CD14-positive monocyte (primary cell): ENCODE measurements around the gene SEC63. TPM values are rescaled to one million over a fixed set of nuclear protein-coding genes. Genes with fewer than 3 reads are reported as not detected.
"Not testable (repeated sequence)": the region's sequence is repeated elsewhere in the genome, so short reads cannot be mapped to it uniquely, and the experiment has no call there.

Experiments used
- DNase-seq, 3 donors: peaks; one replicate each; pipeline ENCODE4 v3.0.0-alpha.2; 2011 to 2022
- H2AFZ ChIP-seq: 2 replicates; pipeline ENCODE4 v1.6.0; 2012; ENCODE audit warnings: mild to moderate bottlenecking, low read depth, low read length, inconsistent platforms; ENCODE audit not compliant: insufficient read depth, poor library complexity, severe bottlenecking
- H3K27ac ChIP-seq, 2 donors: 1 replicate in 1 of 2; 2 replicates in 1 of 2; pipeline ENCODE4 v1.5.1; 2012 to 2013; ENCODE audit warnings: low read length in 2 of 2, control low read depth in 1 of 2, inconsistent platforms in 1 of 2, low read depth in 1 of 2, mild to moderate bottlenecking in 1 of 2
- H3K27me3 ChIP-seq, 2 donors: one replicate each; pipeline versions ENCODE4 v1.6.0 to v1.6.1; 2011 to 2013; ENCODE audit warnings: low read length in 2 of 2; ENCODE audit not compliant: control insufficient read depth in 2 of 2, insufficient read depth in 2 of 2
- H3K36me3 ChIP-seq, 2 donors: replicated peaks in 1 of 2; 1 replicate in 1 of 2; 2 replicates in 1 of 2; pipeline versions ENCODE4 v1.5.1 to v1.6.1; 2012 to 2013; ENCODE audit warnings: low read length in 2 of 2, control low read depth in 1 of 2, inconsistent platforms in 1 of 2, mild to moderate bottlenecking in 1 of 2; ENCODE audit not compliant: insufficient read depth in 2 of 2, control insufficient read depth in 1 of 2
- H3K4me1 ChIP-seq, 2 donors: 1 replicate in 1 of 2; 2 replicates in 1 of 2; pipeline versions ENCODE4 v1.5.1 to v1.6.1; 2012 to 2013; ENCODE audit warnings: low read length in 2 of 2, control low read depth in 1 of 2, inconsistent platforms in 1 of 2, mild to moderate bottlenecking in 1 of 2, moderate library complexity in 1 of 2; ENCODE audit not compliant: insufficient read depth in 2 of 2, control insufficient read depth in 1 of 2
- H3K4me2 ChIP-seq: replicated peaks from 2 replicates; pipeline ENCODE3; 2012; ENCODE audit warnings: low read length, moderate library complexity, mild to moderate bottlenecking; ENCODE audit not compliant: poor library complexity, severe bottlenecking; ENCODE audit errors: extremely low read depth
- H3K4me3 ChIP-seq, 3 experiments: fragments of 200-600 bp in 1 of 3; sonication (generic) in 1 of 3; replicated peaks in 1 of 3; 1 replicate in 2 of 3; 2 replicates in 1 of 3; pipeline ENCODE4 v1.5.1; 2011 to 2013; ENCODE audit warnings: low read length in 3 of 3, mild to moderate bottlenecking in 3 of 3, control low read depth in 2 of 3, low read depth in 2 of 3, inconsistent platforms in 1 of 3, moderate library complexity in 1 of 3
- H3K79me2 ChIP-seq: 2 replicates; pipeline ENCODE4 v1.6.0; 2012; ENCODE audit warnings: mild to moderate bottlenecking, control low read depth, inconsistent platforms, low read length, moderate library complexity; ENCODE audit not compliant: insufficient read depth
- H3K9ac ChIP-seq: 2 replicates; pipeline ENCODE4 v1.6.0; 2017; ENCODE audit warnings: low read length, mild to moderate bottlenecking; ENCODE audit not compliant: insufficient read depth, poor library complexity, severe bottlenecking
- H3K9me3 ChIP-seq, 2 donors: replicated peaks in 1 of 2; 1 replicate in 1 of 2; 2 replicates in 1 of 2; pipeline versions ENCODE4 v1.5.1 to v1.6.1; 2012 to 2013; ENCODE audit warnings: low read length in 2 of 2, control low read depth in 1 of 2; ENCODE audit not compliant: control insufficient read depth in 1 of 2, insufficient read depth in 1 of 2
- H4K20me1 ChIP-seq: 2 replicates; pipeline ENCODE4 v1.6.0; 2012; ENCODE audit warnings: mild to moderate bottlenecking, low read length, control low read depth, moderate library complexity; ENCODE audit not compliant: insufficient read depth
- H3K27ac Mint-ChIP-seq, 7 donors: one replicate each; pipeline ENCODE4 v1.8.0; 2020; ENCODE audit warnings: mild to moderate bottlenecking in 7 of 7, mixed read lengths in 7 of 7, moderate library complexity in 6 of 7, inconsistent platforms in 2 of 7
- H3K27me3 Mint-ChIP-seq, 3 donors: one replicate each; pipeline ENCODE4 v1.8.0; 2021 to 2022; ENCODE audit warnings: low read depth in 3 of 3, mild to moderate bottlenecking in 3 of 3, mixed read lengths in 3 of 3, moderate library complexity in 3 of 3, inconsistent platforms in 1 of 3
- H3K36me3 Mint-ChIP-seq, 2 donors: one replicate each; pipeline ENCODE4 v1.8.0; 2020; ENCODE audit warnings: mixed read lengths in 2 of 2, inconsistent platforms in 1 of 2, mild to moderate bottlenecking in 1 of 2
- H3K4me1 Mint-ChIP-seq: one replicate; pipeline ENCODE4 v1.8.0; 2020; ENCODE audit warnings: mild to moderate bottlenecking, mixed read lengths
- H3K4me3 Mint-ChIP-seq, 2 donors: one replicate each; pipeline ENCODE4 v1.8.0; 2020; ENCODE audit warnings: mild to moderate bottlenecking in 2 of 2, mixed read lengths in 2 of 2, moderate library complexity in 1 of 2
- H3K9me3 Mint-ChIP-seq, 7 donors: one replicate each; pipeline ENCODE4 v1.8.0; 2020 to 2022; ENCODE audit warnings: mixed read lengths in 7 of 7, mild to moderate bottlenecking in 6 of 7, moderate library complexity in 6 of 7, inconsistent platforms in 2 of 7
- CTCF ChIP-seq: fragments of 200-600 bp; IDR thresholded peaks from one replicate; pipeline ENCODE4 v1.8.0; 2022; ENCODE audit warnings: antibody characterized with exemption, mild to moderate bottlenecking
- WGBS: methylation state at CpG from one replicate; pipeline ENCODE4 v1.1.5; 2013; ENCODE audit warnings: missing lambda C conversion rate; ENCODE audit not compliant: insufficient coverage; 5-methylcytosine and 5-hydroxymethylcytosine counted together
- intact Hi-C, 2 donors: fragments of 100-400 bp; cut with micrococcal nuclease; formaldehyde crosslinking; loops; one replicate each; pipeline versions ENCODE4 v1.15.0 to v1.15.1; 2023
- polyA plus RNA-seq, 3 donors: library from polyadenylated mRNA; depleted of rRNA in 1 of 3; unstranded in 2 of 3; stranded (reverse) in 1 of 3; fragments of 300-500 nt in 2 of 3; fragments of >200 nt in 1 of 3; fragmentation: Illumina TruSeq in 2 of 3; gene quantifications; 1 replicate in 2 of 3; 2 replicates in 1 of 3; pipeline ENCODE4 v1.2.3, GENCODE V29; 2012 to 2021

Gene SEC63
- polyA plus RNA-seq, 3 donors: 12.0 to 33.7 (median 12.7) TPM

DNA sequence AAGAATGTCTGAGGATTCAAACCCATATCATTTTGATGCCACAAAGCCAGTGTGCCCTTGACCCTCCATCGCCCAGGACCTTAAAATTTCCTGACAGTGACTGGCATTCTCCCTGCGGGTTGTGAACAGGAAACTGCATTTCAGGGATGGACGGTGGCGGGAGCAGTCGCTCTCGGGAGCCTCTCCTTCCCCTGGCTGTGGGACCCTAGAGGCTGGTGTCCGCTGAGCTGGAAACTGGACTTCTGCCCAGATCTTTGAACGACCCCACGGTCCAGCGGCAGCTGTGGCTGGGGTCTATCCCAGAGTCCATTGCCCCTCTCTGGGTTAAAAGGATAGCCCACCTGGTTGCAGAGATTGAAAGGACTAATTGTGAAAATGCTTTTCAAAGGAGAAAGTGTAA is 1.4 kb upstream of the SEC63 start:
- Mint-ChIP-seq H3K4me3 (peak overlapping the region in 1 of 2 donors; percentile 12), H3K27me3 (peaks cover 6 to 9% (median 8%) of the 10 kb centered on the region in 3 donors), H3K9me3 (peaks cover 0 to 6% (median 0%) of the 10 kb centered on the region in 7 donors), H3K36me3 (peaks cover 2 to 7% of the 10 kb centered on the region in 2 donors), H3K4me1 (peaks cover 30% of the 10 kb centered on the region), H3K27ac (peak overlapping the region in 1 of 7 donors; percentile 24)
- Histone ChIP-seq H3K9ac (no peak overlapping the region), H2AFZ (peak overlapping the region; percentile 22), H3K4me1 (peaks cover 16 to 23% of the 10 kb centered on the region in 2 donors), H3K36me3 (no peaks in the 10 kb centered on the region), H3K4me3 (no peak overlapping the region), H3K9me3 (no peaks in the 10 kb centered on the region), H3K4me2 (no peak overlapping the region), H3K79me2 (peaks cover 35% of the 10 kb centered on the region), H3K27ac (no peak overlapping the region), H3K27me3 (peaks cover 0 to 3% of the 10 kb centered on the region in 2 donors), H4K20me1 (peaks cover 31% of the 10 kb centered on the region)
- 48% methylated on average over 10 of the region's 10 CpGs for WGBS
- no peak for DNase-seq
- no peak for TF ChIP-seq CTCF
- intact Hi-C loops: loop anchor here (5.0 to 10.0 kb wide), 3 partner anchors 113 to 1635 kb away; partner anchors contain the start of genes OSTM1 (in 2 of the 2) and ATG5 (in 1 of the 2)

DNA sequence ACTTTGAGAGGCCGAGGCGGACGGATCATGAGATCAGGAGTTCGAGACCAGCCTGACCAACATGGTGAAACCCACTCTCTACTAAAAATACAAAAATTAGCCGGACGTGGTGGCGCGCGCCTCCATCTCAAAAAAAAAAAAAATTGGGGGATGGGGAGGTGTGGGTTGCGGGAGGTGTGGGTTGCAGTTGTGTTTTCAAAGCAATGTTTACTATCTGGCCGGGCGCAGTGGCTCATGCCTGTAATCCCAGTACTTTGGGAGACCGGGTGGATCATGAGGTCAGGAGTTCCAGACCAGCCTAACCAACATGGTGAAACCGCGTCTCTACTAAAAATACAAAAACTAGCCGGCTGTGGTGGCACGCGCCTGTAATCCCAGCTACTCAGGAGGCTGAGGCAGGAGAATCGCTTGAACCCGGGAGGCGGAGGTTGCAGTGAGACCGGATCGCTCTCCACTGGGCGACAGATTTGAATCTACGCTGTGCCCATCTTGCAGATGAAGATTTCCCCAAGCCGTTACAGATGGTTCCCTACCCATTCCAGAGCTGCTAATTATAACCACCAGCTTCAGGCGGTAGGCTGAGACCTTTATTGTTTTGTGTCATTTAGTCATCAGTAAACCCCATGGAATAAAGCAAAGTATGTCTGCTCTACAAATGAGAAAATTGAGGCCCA is 818 bp upstream of the SEC63 start:
- intact Hi-C loops: loop anchor here (5.0 to 10.0 kb wide), 3 partner anchors 113 to 1634 kb away; partner anchors contain the start of genes OSTM1 (in 2 of the 2) and ATG5 (in 1 of the 2)
- H3K36me3 Mint-ChIP-seq, DNase-seq, H3K9ac ChIP-seq, H3K27ac ChIP-seq, H3K36me3 ChIP-seq, H3K27me3 ChIP-seq, H3K27me3 Mint-ChIP-seq, H3K9me3 Mint-ChIP-seq, H3K9me3 ChIP-seq: not testable (repeated sequence)
- Histone ChIP-seq H4K20me1 (peaks cover 33% of the 10 kb centered on the region), H3K4me1 (peaks cover 16 to 23% of the 10 kb centered on the region in 2 donors), H2AFZ (peak overlapping the region; percentile 80), H3K4me3 (peak overlapping the region; percentile 47 to 93 (median 80)), H3K79me2 (peaks cover 41% of the 10 kb centered on the region), H3K4me2 (peak overlapping the region; percentile 90)
- H3K27ac Mint-ChIP-seq: peak overlapping the region in 2 of 7 donors; percentile 48 to 96
- peak overlapping the region; percentile 92 to 97 for H3K4me3 Mint-ChIP-seq
- H3K4me1 Mint-ChIP-seq: peaks cover 30% of the 10 kb centered on the region
- WGBS: 94% methylated on average over 13 of the region's 27 CpGs
